GM12874 (cell line): ENCODE data around the gene JARID2.

Source experiments
- CTCF ChIP-seq: IDR thresholded peaks from 2 replicates; pipeline ENCODE4 v1.5.1; 2011; ENCODE audit warnings: low read depth, mild to moderate bottlenecking, control low read depth, low read length, moderate library complexity; ENCODE audit not compliant: insufficient read depth

Gene JARID2

GRCh38 chr6:15255481-15255880, 9.6 kb downstream of the JARID2 start:
- no peak for TF ChIP-seq CTCF

GRCh38 chr6:15255909-15256395, 10.1 kb downstream of the JARID2 start:
- TF ChIP-seq CTCF = no peak

- no peak for TF ChIP-seq CTCF
Observed at GRCh38 chr6:15256538-15257271, 10.8 kb downstream of the JARID2 start.

- TF ChIP-seq CTCF = no peak
Observed at GRCh38 chr6:15257357-15258132, 11.7 kb downstream of the JARID2 start.

- TF ChIP-seq CTCF = no peak
Observed at GRCh38 chr6:15259766-15260098, 13.9 kb downstream of the JARID2 start.

GRCh38 chr6:15260099-15260821, 14.4 kb downstream of the JARID2 start:
- no peak for TF ChIP-seq CTCF

GRCh38 chr6:15263780-15264374, 18.0 kb downstream of the JARID2 start:
- TF ChIP-seq CTCF = no peak
